ENCODE measurements around the gene INPP5B. TPM values are rescaled to one million over a fixed set of nuclear protein-coding genes. Genes with fewer than 3 reads are reported as not detected.

INPP5B gene
- total RNA-seq, 1 experiment from 2014 or later = 26.8 TPM

GRCh38 chr1:37859507-37860345, 87.1 kb downstream of the INPP5B start, which contains the start of gene MTF1 (continued):
- peak; percentile 49; the same call in 1 of the 2 replicates for TF ChIP-seq FOXP4 (CRISPR knock-in tag; IDR thresholded peaks at IDR 0.05)
- no peak for TF ChIP-seq SOX15 (CRISPR knock-in tag; IDR thresholded peaks at IDR 0.05)
- TF ChIP-seq TP53 (CRISPR knock-in tag; IDR thresholded peaks at IDR 0.05) = no peak
- no peak for TF ChIP-seq PRDM15 (CRISPR knock-in tag; IDR thresholded peaks at IDR 0.05)
- TF ChIP-seq ZNF263 (CRISPR knock-in tag; IDR thresholded peaks at IDR 0.05; ENCODE audit: low read depth) = no peak
- peak; percentile 90 for TF ChIP-seq NFYB (CRISPR knock-in tag; conservative IDR thresholded peaks at IDR 0.05; ENCODE audit: low read depth)
- no peak for TF ChIP-seq JAZF1 (CRISPR knock-in tag; IDR thresholded peaks at IDR 0.05)
- TF ChIP-seq CREB1 (CRISPR knock-in tag; IDR thresholded peaks at IDR 0.05) = no peak
- TF ChIP-seq NFE2L1 (CRISPR knock-in tag; IDR thresholded peaks at IDR 0.05) = no peak
- no peak for TF ChIP-seq MYBL2 (CRISPR knock-in tag; IDR thresholded peaks at IDR 0.05)
- no peak for TF ChIP-seq NR3C1 (CRISPR knock-in tag; conservative IDR thresholded peaks at IDR 0.05; ENCODE audit: low read depth)
- TF ChIP-seq OVOL2 (CRISPR knock-in tag; IDR thresholded peaks at IDR 0.05; ENCODE audit: borderline replicate concordance) = no peak
- TF ChIP-seq ETV6 (CRISPR knock-in tag; IDR thresholded peaks at IDR 0.05) = 0 out of 2 replicates have a peak, but pooled peaks have one; percentile 16
- TF ChIP-seq ZNF512 (CRISPR knock-in tag; IDR thresholded peaks at IDR 0.05; ENCODE audit: borderline replicate concordance) = no peak
- TF ChIP-seq ELF4 (CRISPR knock-in tag; IDR thresholded peaks at IDR 0.05; ENCODE audit: low read depth) = no peak
- peak; percentile 95 for TF ChIP-seq CREM (CRISPR knock-in tag; IDR thresholded peaks at IDR 0.05)
- TF ChIP-seq FOXP1 (CRISPR knock-in tag; IDR thresholded peaks at IDR 0.05; ENCODE audit: borderline replicate concordance) = no peak; the same call in 1 of the 2 replicates
- TF ChIP-seq SMAD3 (CRISPR knock-in tag; IDR thresholded peaks at IDR 0.05; ENCODE audit: borderline replicate concordance) = no peak
- TF ChIP-seq ZSCAN18 (CRISPR knock-in tag; IDR thresholded peaks at IDR 0.05) = no peak
- no peak for TF ChIP-seq HMGA2 (CRISPR knock-in tag; IDR thresholded peaks at IDR 0.05)
- TF ChIP-seq E2F1 (CRISPR knock-in tag; IDR thresholded peaks at IDR 0.05) = peak; percentile 39; the same call in 1 of the 2 replicates
- TF ChIP-seq E2F5 (CRISPR knock-in tag; IDR thresholded peaks at IDR 0.05) = peak; percentile 27; the same call in 1 of the 2 replicates
- TF ChIP-seq ZNF121 (CRISPR knock-in tag; IDR thresholded peaks at IDR 0.05) = peak; percentile 95
- no peak for TF ChIP-seq STAT6 (CRISPR knock-in tag; conservative IDR thresholded peaks at IDR 0.05; ENCODE audit: low read depth)
- TF ChIP-seq ATF3 (CRISPR knock-in tag; conservative IDR thresholded peaks at IDR 0.05) = no peak
